ENCODE data around the gene RCAN1.

- TF ChIP-seq, protein P1, sequence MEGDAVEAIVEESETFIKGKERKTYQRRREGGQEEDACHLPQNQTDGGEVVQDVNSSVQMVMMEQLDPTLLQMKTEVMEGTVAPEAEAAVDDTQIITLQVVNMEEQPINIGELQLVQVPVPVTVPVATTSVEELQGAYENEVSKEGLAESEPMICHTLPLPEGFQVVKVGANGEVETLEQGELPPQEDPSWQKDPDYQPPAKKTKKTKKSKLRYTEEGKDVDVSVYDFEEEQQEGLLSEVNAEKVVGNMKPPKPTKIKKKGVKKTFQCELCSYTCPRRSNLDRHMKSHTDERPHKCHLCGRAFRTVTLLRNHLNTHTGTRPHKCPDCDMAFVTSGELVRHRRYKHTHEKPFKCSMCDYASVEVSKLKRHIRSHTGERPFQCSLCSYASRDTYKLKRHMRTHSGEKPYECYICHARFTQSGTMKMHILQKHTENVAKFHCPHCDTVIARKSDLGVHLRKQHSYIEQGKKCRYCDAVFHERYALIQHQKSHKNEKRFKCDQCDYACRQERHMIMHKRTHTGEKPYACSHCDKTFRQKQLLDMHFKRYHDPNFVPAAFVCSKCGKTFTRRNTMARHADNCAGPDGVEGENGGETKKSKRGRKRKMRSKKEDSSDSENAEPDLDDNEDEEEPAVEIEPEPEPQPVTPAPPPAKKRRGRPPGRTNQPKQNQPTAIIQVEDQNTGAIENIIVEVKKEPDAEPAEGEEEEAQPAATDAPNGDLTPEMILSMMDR (IDR thresholded peaks at IDR 0.05; ENCODE audit: low read depth, low read length), result no peak
- no peak for TF ChIP-seq EZH2phosphoT487 (IDR thresholded peaks at IDR 0.05; ENCODE audit: low read depth)
Observed at GRCh38 chr21:34498623-34499022, 116.3 kb downstream of the RCAN1 start.

Measured in OCI-LY3 (cell line).